ENCODE measurements around the gene SLC13A5.
"Not testable (repeated sequence)": the region's sequence is repeated elsewhere in the genome, so short reads cannot be mapped to it uniquely, and the experiment has no call there.

The SLC13A5 gene

GRCh38 chr17:6713130-6713917 lies at the start of gene SLC13A5:
SLC13A5 (minus strand) TSS chr17:6713369; CDS start chr17:6713333, 36 bp downstream.
- DNase-seq, result no peak

DNA sequence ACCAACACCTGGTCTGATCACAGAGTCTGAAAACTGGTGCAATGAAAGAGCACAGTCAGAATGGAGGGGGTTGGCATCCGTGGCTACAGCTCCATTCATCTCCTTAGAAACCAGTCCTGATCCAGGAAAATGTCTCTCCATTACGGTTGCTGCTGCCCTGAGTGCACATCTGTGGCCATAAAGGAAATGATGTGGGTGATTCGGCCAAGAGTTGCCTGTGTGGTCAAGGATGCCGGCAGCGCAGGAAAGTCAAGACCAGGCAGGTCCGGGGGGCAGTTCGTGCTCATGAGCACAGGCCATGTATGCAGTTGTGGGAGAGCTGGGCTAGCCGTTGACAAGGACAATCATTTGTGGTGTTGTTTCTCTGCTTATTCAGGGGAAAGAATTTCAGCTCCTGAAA lies 48.6 kb upstream of the SLC13A5 start:
- DNase-seq, result no peak

DNA sequence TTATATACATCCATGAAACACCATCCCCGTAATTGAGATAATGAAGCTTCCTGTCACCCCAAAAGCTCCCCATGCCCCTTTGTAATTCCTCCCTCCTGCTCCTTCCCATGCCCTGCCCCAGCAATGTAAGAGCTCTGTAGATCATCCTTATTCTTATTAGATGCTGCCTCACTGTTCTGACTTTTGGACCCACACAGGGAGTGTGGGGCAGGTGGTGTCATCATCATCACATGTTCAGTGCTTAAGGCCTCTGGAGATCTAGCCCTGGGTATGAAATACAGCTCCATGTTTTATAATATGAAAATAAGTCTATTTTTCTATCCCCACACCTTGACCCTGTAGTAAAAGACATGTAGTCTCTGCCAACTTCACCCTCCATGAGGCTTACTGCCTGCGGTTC lies 44.6 kb upstream of the SLC13A5 start:
- DNase-seq, result no peak

DNA sequence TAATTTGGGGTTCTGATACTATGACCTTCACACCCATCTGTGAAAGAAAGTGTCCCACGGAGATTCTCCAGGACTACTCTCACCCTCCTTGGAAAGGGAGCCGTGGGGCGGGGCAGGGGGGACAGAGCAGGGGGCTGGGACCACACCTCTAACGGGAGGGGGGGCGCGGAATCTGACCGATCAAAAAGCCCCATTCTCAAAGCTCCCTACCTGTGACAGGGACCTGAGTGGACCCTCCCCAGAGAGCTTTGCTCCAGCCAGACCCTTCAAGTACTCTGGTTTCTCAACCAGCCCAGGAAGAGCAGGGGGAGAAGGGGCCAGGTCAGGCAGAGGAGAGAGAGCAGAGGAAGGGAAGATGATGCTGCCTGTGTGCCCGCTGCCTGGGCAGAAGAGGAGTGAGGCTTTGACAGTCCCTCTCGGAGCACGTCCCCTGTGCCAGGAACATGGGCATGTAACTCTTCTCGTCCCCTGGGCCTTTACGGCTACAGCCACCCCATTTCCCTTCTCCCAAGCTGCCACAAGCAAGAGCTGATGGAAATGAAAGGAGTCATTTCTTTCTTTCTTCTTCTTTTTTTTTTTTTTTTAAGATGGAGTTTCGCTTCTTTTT lies 43.4 kb upstream of the SLC13A5 start:
- DNase-seq, result no peak

DNA sequence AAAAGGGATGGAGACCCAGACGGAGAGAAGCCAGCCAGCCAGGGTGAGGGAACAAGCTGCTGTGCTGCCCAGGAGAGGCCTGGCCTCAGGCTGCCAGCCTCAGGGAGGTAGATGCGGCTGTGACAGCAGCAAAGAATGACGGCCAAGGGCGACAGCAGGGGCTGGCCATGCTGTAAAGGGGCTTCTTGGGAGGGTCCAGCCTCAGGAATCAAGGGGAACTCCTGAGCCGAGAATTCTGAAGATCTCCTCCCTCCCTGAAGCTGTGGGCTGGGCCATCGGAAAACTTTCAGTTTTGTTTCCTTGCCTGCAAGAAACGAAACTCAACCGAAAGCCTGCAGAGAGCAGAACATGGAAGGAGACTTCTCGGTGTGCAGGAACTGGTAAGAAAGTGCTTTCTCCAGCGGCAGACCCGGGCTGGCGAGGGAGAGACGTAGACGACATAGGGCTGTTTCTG lies 42.6 kb upstream of the SLC13A5 start, which contains the start of gene XAF1:
Gene XAF1 (plus strand): TSS at position 316 of the 454 bp plus-strand sequence. CDS start 33 bp downstream, at position 349.
- DNase-seq, result no peak

- no peak for DNase-seq
Observed at GRCh38 chr17:6755281-6755680, 42.1 kb upstream of the SLC13A5 start.

GRCh38 chr17:6753546-6753945 lies 40.4 kb upstream of the SLC13A5 start:
- no peak for DNase-seq

DNA sequence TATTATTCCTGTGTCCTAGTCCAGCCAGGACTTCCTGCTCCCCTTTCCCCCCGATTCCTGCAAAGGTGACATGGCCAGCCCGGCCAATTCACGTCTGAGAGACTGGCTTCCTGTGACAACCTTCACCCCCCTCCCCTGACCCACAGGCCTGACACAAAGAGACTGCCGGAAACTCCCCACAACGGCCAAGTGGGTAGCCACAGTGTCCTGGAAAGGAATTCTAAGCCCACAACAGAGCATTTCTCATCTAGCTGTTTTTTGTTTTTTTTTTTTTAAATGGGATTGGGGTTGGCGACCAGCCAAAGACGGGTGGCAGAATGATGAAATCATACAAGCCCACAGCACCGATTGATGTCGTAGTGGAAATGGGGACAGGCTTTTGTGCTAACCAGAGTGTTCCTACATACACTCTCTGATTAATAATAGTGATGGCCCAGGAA lies 39.9 kb upstream of the SLC13A5 start:
- peak; percentile 44 for DNase-seq

- peak; percentile 70 for DNase-seq
Observed at GRCh38 chr17:6752068-6752909, 39.1 kb upstream of the SLC13A5 start.

GRCh38 chr17:6749519-6749918 lies 36.4 kb upstream of the SLC13A5 start:
- DNase-seq, result no peak

DNA sequence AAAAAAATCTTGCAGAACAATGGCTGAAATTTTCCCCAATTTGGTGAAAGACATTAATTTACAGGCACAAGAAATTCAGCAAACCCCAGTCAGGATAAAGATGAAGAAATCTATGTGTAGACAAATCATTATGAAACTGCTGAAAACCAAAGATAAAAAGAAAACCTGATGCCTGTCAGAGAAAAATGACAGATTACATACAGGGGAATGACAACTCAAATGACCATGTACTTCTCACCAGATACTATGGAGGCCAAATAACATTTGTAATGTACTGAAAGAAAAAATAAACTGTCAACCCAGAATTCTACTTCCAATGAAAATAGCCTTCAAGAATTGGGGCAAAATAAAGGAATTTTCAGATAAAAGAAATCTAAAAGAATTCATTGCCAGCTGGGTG lies 35.4 kb upstream of the SLC13A5 start:
- no peak for DNase-seq

- not testable (repeated sequence) for DNase-seq
Observed at GRCh38 chr17:6746665-6747064, 33.5 kb upstream of the SLC13A5 start.

DNA sequence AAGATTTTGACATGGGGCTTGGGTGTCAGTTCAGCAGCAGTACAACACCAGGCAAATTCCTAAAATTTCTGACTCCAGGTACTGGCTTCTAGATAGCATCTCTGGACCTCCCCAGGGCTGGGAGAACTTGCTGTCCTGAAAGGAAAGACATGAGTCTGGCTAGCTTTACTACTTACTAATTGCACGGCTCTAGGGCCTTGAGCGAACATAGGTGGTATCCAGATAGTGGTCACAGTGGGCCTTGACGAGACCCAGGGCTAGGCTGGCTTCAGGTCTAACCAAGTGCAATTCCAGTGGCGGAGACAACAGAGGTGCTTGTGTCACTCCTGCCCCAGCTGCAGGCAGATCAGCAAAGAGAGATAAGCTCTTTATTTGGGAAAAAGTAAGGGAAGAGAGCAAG lies 16.4 kb upstream of the SLC13A5 start:
- DNase-seq, result no peak

GRCh38 chr17:6724009-6724408 lies 10.8 kb upstream of the SLC13A5 start:
- DNase-seq, result no peak

GRCh38 chr17:6721744-6722143 lies 8.6 kb upstream of the SLC13A5 start:
- DNase-seq, result no peak

DNA sequence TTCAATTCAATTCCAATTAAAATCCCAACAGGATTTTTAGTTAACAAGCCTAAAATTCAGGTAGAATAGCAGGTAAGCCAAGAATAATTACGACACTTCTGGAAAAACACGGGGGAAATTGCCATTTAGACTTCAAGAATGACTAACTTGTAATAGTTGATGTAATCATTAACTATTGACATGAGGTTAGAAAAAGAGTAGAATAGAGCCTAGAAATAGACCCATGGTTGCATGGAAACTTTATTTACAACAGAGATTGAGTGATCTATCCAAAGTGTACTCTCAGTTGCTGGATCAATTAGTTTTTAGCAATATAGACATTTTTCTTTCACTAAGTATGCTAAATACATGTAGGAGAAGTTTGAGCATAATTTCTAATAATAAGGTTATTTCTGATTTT lies 3.6 kb upstream of the SLC13A5 start:
- no peak for DNase-seq

DNA sequence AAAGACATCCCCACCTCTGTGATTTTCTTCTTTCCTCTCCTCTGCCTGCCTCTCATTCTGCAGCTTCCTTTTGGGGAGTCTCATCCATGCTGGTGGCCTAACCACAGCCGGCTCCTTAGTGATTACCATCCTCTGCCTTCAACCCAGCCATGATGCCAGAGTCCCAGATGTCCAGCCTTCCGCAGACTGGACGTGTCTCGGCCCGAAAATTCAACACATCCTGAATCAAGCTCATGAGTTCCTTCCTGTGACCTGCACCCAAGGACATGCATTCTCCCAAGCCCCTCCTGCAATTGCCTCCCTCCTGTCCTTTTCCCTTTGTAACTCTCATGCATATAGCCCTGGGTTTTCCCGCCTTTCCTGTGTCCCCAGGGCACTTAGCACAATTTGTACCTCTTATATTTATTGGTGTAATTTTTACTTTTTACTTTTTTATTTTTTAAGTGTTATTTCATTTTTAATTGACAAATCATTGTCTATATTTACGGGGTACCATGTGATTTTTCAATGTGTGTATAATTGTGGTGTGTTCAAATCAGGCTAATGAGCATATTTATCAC lies 1.2 kb upstream of the SLC13A5 start:
- no peak for DNase-seq

- DNase-seq, result no peak
Observed at GRCh38 chr17:6713918-6714271, 726 bp upstream of the SLC13A5 start.

DNA sequence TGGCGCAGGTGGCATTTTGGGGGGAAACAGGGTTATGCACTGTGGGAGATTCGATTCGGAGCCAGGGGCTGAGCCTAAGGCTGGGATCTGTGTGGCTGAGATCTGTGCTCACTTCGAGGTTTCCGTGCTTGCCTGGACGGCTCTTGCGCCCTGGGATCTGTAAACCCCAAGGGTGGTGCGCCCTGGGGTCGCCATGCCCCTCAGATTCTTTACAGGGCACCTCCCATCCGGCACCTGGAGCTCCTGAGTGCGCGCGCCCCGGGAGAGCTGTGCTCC lies 377 bp downstream of the SLC13A5 start:
- DNase-seq, result no peak

DNA sequence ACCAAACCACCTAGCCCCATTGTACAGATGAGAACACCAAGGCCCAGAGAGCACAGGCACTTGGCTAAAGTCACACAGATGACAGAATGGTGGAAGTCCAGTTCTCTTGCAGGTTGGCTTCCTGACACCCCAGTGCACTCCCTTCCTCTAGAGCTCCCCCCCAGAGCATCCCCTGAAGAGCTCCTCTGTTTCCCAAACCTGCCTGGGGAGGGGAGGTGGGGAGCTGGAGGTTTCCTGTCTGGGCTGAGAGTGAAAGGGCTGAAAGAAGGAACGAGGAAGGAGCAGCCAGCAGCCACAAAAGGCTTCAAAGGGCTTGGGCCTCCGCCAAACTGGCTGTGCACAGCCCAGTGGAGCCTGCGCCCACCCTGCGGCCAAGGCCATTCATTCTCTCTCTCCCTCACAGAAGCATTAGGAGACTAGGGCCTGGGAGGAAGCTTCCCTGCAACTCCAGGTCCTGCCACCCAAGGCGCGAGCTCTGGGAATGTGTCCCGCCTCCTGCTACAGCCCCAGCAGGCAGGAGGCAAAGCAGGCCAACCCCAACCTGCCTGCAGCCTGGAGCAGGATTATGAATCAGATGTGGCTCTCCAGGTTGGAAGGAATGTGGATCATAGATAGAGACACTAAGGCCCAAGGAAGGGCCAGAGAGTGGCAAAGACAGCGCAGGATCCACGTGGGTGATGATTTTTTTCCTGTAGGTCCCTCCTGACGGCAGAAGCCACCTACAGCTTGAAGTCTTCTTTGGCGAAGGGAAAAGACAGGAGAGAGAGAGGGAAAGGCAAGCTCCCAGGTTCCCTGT lies 913 bp downstream of the SLC13A5 start:
- no peak for DNase-seq

- no peak for DNase-seq
Observed at GRCh38 chr17:6711681-6712057, 1.5 kb downstream of the SLC13A5 start.

- no peak for DNase-seq
Observed at GRCh38 chr17:6711081-6711674, 2.0 kb downstream of the SLC13A5 start.

Data from GF-D8 (cell line).